ENCODE measurements around the gene ADARB2. TPM values are rescaled to one million over a fixed set of nuclear protein-coding genes. Genes with fewer than 3 reads are reported as not detected.

The ADARB2 gene
- total RNA-seq, 2 donors from 2014 or later = 1.1 to 1.8 TPM

DNA sequence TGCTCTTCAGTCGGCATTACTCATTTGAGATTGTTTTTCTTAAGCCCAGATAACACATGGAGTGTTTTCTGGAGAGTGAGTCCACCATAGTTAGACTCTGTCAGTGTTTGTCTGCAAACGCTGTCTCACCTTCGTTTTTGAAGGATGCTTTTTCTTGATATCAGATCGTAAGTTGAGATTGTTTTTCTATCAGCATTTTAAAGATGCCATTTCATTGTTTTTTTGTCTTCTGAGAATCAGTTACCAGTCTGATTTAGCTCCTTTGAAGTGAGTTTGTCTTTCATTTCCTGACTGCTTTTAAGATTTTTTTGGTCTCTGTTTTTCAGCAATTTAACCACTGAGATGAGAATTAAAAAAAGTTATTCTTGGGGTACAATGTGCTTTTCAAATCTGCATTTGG, 543.8 kb downstream of the ADARB2 start:
- Histone ChIP-seq H3K36me3 (ENCODE audit: control insufficient read depth, insufficient read depth, low read length) (no peaks in the 10 kb centered on the region), H3K4me1 (ENCODE audit: control insufficient read depth, insufficient read depth, low read length) (peaks cover 2% of the 10 kb centered on the region), H3K27ac (ENCODE audit: low read depth, low read length) (no peak overlapping the region), H3K9ac (ENCODE audit: extremely low read depth, low read length, poor library complexity, severe bottlenecking) (no peak overlapping the region), H3K27me3 (ENCODE audit: control insufficient read depth, insufficient read depth, low read length, poor library complexity, severe bottlenecking) (no peaks in the 10 kb centered on the region), H3K9me3 (ENCODE audit: control insufficient read depth, low read length) (no peaks in the 10 kb centered on the region), H3K4me3 (ENCODE audit: low read length) (no peak overlapping the region)
- H3K4me1 Mint-ChIP-seq = peaks cover 12% of the 10 kb centered on the region
- H3K4me3 Mint-ChIP-seq = no peak overlapping the region
- TF ChIP-seq, protein P1, sequence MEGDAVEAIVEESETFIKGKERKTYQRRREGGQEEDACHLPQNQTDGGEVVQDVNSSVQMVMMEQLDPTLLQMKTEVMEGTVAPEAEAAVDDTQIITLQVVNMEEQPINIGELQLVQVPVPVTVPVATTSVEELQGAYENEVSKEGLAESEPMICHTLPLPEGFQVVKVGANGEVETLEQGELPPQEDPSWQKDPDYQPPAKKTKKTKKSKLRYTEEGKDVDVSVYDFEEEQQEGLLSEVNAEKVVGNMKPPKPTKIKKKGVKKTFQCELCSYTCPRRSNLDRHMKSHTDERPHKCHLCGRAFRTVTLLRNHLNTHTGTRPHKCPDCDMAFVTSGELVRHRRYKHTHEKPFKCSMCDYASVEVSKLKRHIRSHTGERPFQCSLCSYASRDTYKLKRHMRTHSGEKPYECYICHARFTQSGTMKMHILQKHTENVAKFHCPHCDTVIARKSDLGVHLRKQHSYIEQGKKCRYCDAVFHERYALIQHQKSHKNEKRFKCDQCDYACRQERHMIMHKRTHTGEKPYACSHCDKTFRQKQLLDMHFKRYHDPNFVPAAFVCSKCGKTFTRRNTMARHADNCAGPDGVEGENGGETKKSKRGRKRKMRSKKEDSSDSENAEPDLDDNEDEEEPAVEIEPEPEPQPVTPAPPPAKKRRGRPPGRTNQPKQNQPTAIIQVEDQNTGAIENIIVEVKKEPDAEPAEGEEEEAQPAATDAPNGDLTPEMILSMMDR (conservative IDR thresholded peaks at IDR 0.05) = no peak
- no peaks in the 10 kb centered on the region for H3K9me3 Mint-ChIP-seq
- no peak for DNase-seq
- H3K27ac Mint-ChIP-seq = no peak overlapping the region
- no peaks in the 10 kb centered on the region for H3K36me3 Mint-ChIP-seq (ENCODE audit: low read depth)
- WGBS, 2 experiments (ENCODE audit: insufficient coverage in 1 of 2, insufficient read length in 1 of 2) = 80 to 87% methylated on average over 4 of the region's 4 CpGs
- H3K27me3 Mint-ChIP-seq (ENCODE audit: insufficient read depth) = peaks cover 2% of the 10 kb centered on the region

DNA sequence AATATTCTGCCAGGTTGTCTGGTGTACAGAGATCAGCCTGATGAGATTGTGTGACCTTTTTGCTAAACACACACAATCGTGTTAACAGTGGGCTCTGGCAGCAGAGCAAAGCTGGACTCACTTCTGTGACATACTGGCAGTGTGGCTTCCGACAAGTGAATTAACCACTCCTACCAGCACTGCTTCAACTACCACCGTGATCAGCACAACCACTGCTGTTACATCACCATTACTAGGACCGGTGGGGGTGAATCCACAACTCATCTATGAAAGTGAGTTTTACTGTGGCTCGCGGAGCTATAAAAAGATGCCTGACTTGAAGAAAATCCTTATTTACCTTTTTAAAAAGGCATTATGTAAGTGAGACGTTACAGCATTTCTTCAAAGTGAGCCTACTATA, 545.6 kb downstream of the ADARB2 start:
- 73 to 75% methylated on average over 4 to 7 of the region's 7 CpGs for WGBS, 2 experiments (ENCODE audit: insufficient coverage in 1 of 2, insufficient read length in 1 of 2)
- Histone ChIP-seq H3K9me3 (ENCODE audit: control insufficient read depth, low read length) (no peaks in the 10 kb centered on the region), H3K27ac (ENCODE audit: low read depth, low read length) (no peak overlapping the region), H3K9ac (ENCODE audit: extremely low read depth, low read length, poor library complexity, severe bottlenecking) (no peak overlapping the region), H3K4me1 (ENCODE audit: control insufficient read depth, insufficient read depth, low read length) (no peaks in the 10 kb centered on the region), H3K27me3 (ENCODE audit: control insufficient read depth, insufficient read depth, low read length, poor library complexity, severe bottlenecking) (no peaks in the 10 kb centered on the region), H3K4me3 (ENCODE audit: low read length) (no peak overlapping the region), H3K36me3 (ENCODE audit: control insufficient read depth, insufficient read depth, low read length) (no peaks in the 10 kb centered on the region)
- Mint-ChIP-seq H3K36me3 (ENCODE audit: low read depth) (no peaks in the 10 kb centered on the region), H3K27me3 (ENCODE audit: insufficient read depth) (peaks cover 2% of the 10 kb centered on the region), H3K4me1 (peaks cover 7% of the 10 kb centered on the region), H3K4me3 (no peak overlapping the region), H3K27ac (no peak overlapping the region), H3K9me3 (no peaks in the 10 kb centered on the region)
- TF ChIP-seq, protein P1 (conservative IDR thresholded peaks at IDR 0.05) = no peak
- DNase-seq = no peak

DNA sequence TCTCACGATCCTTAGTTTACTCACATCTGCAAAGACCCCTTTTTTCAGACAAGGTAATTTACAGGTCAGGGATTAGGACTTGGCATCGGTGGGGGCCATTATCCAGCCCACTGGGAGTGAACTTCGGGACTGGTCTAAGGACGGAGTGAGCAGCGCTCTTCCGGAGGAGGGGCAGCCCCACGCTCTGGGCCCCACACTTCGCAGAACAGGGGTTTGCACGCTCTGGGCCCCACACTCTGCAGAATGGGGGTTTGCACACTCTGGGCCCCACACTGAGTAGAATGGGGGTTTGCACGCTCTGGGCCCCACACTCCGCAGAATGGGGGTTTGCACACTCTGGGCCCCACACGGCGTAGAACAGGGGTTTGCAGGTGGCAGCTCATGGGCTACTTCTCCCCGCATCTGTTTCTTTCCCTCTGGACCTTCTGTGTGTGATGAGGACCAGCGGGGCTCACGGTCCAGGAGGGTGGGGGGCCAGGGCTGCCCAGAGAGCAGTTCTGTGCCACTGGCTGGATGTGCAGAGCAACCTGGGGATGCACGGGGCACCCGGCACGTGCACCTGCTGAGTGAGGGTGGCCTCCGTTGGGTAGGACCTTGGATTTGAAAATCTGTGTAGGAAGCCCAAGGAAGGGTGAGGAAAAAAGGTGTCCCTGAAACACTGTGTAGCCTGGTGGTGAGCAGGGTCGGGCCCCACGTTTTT, 546.4 kb downstream of the ADARB2 start:
- H3K27me3 Mint-ChIP-seq (ENCODE audit: insufficient read depth) = peaks cover 2% of the 10 kb centered on the region
- Histone ChIP-seq H3K27ac (ENCODE audit: low read depth, low read length) (no peak overlapping the region), H3K9me3 (ENCODE audit: control insufficient read depth, low read length) (no peaks in the 10 kb centered on the region), H3K4me1 (ENCODE audit: control insufficient read depth, insufficient read depth, low read length) (no peaks in the 10 kb centered on the region), H3K9ac (ENCODE audit: extremely low read depth, low read length, poor library complexity, severe bottlenecking) (no peak overlapping the region), H3K36me3 (ENCODE audit: control insufficient read depth, insufficient read depth, low read length) (no peaks in the 10 kb centered on the region), H3K4me3 (ENCODE audit: low read length) (no peak overlapping the region), H3K27me3 (ENCODE audit: control insufficient read depth, insufficient read depth, low read length, poor library complexity, severe bottlenecking) (no peaks in the 10 kb centered on the region)
- no peak overlapping the region for H3K27ac Mint-ChIP-seq
- H3K36me3 Mint-ChIP-seq (ENCODE audit: low read depth) = no peaks in the 10 kb centered on the region
- TF ChIP-seq, protein P1 (conservative IDR thresholded peaks at IDR 0.05) = no peak
- no peaks in the 10 kb centered on the region for H3K9me3 Mint-ChIP-seq
- H3K4me3 Mint-ChIP-seq = no peak overlapping the region
- DNase-seq = no peak
- H3K4me1 Mint-ChIP-seq = peaks cover 7% of the 10 kb centered on the region
- WGBS, 2 experiments (ENCODE audit: insufficient coverage in 1 of 2, insufficient read length in 1 of 2) = 92 to 94% methylated on average over 18 to 22 of the region's 22 CpGs
